WTC11 (cell line): ENCODE measurements around the gene FAM117B. TPM values are rescaled to one million over a fixed set of nuclear protein-coding genes. Genes with fewer than 3 reads are reported as not detected.

ENCODE experiments used
- ATAC-seq: fragments of 200-7000 bp; cut with Tn5 transposase; 2 replicates; pipeline ENCODE4 v1.10.0; 2021; ENCODE audit warnings: mild to moderate bottlenecking, moderate library complexity
- CTCF ChIA-PET: fragments of 300-600 bp; sonication (Branson Sonifier 250); formaldehyde crosslinking; loops from one replicate; lab custom pipeline; 2021; ENCODE audit warnings: antibody characterized with exemption; lab: Charles Lee
- POLR2A ChIA-PET: fragments of 350-600 bp; sonication (Branson Sonifier 250); formaldehyde crosslinking; loops from one replicate; lab custom pipeline; 2021; ENCODE audit warnings: antibody characterized with exemption; lab: Charles Lee
- DNase-seq: peaks from one replicate; pipeline ENCODE4 v3.0.0; 2021; ENCODE audit warnings: low spot score
- H3K27ac Mint-ChIP-seq: 2 replicates; pipeline ENCODE4 v1.8.0; 2021; ENCODE audit warnings: mixed read lengths
- H3K27me3 Mint-ChIP-seq: 2 replicates; pipeline ENCODE4 v1.8.0; 2021; ENCODE audit warnings: low read depth, mild to moderate bottlenecking, moderate library complexity, mixed read lengths
- H3K36me3 Mint-ChIP-seq: 2 replicates; pipeline ENCODE4 v1.8.0; 2021; ENCODE audit warnings: mixed read lengths
- H3K4me1 Mint-ChIP-seq: 2 replicates; pipeline ENCODE4 v1.8.0; 2022; ENCODE audit warnings: mixed read lengths
- H3K4me3 Mint-ChIP-seq: 2 replicates; pipeline ENCODE4 v1.8.0; 2021; ENCODE audit warnings: mild to moderate bottlenecking, moderate library complexity, mixed read lengths
- H3K9me3 Mint-ChIP-seq: 2 replicates; pipeline ENCODE4 v1.8.0; 2021; ENCODE audit warnings: mixed read lengths
- AFF4 ChIP-seq: sonication (generic); formaldehyde crosslinking; IDR thresholded peaks from 2 replicates; pipeline ENCODE4 v1.8.1; 2023; ENCODE audit warnings: mild to moderate bottlenecking, missing genetic modification reagents, borderline replicate concordance
- ARID4B ChIP-seq: sonication (generic); formaldehyde crosslinking; IDR thresholded peaks from 2 replicates; pipeline ENCODE4 v1.8.0; 2023; ENCODE audit warnings: missing genetic modification reagents, mild to moderate bottlenecking, borderline replicate concordance
- ATF6 ChIP-seq: sonication (generic); formaldehyde crosslinking; IDR thresholded peaks from 2 replicates; pipeline ENCODE4 v1.8.1; 2023; ENCODE audit warnings: mild to moderate bottlenecking, missing genetic modification reagents
- CBFB ChIP-seq: sonication (generic); formaldehyde crosslinking; IDR thresholded peaks from 2 replicates; pipeline ENCODE4 v1.8.1; 2022; ENCODE audit warnings: mild to moderate bottlenecking, low read depth, missing genetic modification reagents
- E2F4 ChIP-seq: sonication (generic); formaldehyde crosslinking; IDR thresholded peaks from 2 replicates; pipeline ENCODE4 v1.8.1; 2022; ENCODE audit warnings: low read depth, mild to moderate bottlenecking, moderate library complexity, missing genetic modification reagents, borderline replicate concordance
- GRHL2 ChIP-seq: fragments of 250-450 bp; sonication (Bioruptor Pico); IDR thresholded peaks from 2 replicates; pipeline ENCODE4 v1.8.0; 2022; ENCODE audit warnings: mild to moderate bottlenecking, moderate library complexity; ENCODE audit not compliant: insufficient replicate concordance, severe bottlenecking
- IRF2 ChIP-seq: sonication (generic); formaldehyde crosslinking; IDR thresholded peaks from 2 replicates; pipeline ENCODE4 v1.8.0; 2022; ENCODE audit warnings: low read depth, missing genetic modification reagents, borderline replicate concordance
- RORB ChIP-seq: fragments of 250-450 bp; sonication (Bioruptor Pico); IDR thresholded peaks from 2 replicates; pipeline ENCODE4 v1.9.0; 2021; ENCODE audit warnings: mild to moderate bottlenecking
- SMAD4 ChIP-seq: sonication (generic); formaldehyde crosslinking; IDR thresholded peaks from 2 replicates; pipeline ENCODE4 v1.8.0; 2022; ENCODE audit warnings: mild to moderate bottlenecking, missing genetic modification reagents
- ZNF121 ChIP-seq: sonication (generic); formaldehyde crosslinking; IDR thresholded peaks from 2 replicates; pipeline ENCODE4 v1.8.0; 2023; ENCODE audit warnings: missing genetic modification reagents
- ZNF423 ChIP-seq: fragments of 250-450 bp; sonication (Bioruptor Pico); IDR thresholded peaks from 2 replicates; pipeline ENCODE4 v2.1.2; 2022; ENCODE audit warnings: mild to moderate bottlenecking, moderate library complexity
- ZNF512 ChIP-seq: sonication (generic); formaldehyde crosslinking; IDR thresholded peaks from 2 replicates; pipeline ENCODE4 v1.8.1; 2022; ENCODE audit warnings: missing genetic modification reagents, borderline replicate concordance
- total RNA-seq: library from RNA; stranded (reverse); gene quantifications from 3 replicates; pipeline ENCODE4 v1.2.3, GENCODE V29; 2021
- TF ChIP-seq, protein P1 (sequence below): sonication (generic); formaldehyde crosslinking; IDR thresholded peaks from 2 replicates; pipeline ENCODE4 v1.8.1; 2023; ENCODE audit warnings: mild to moderate bottlenecking, moderate library complexity, missing genetic modification reagents

The FAM117B gene
- total RNA-seq, 1 experiment from 2014 or later = 18.1 TPM

- TF ChIP-seq CBFB (CRISPR knock-in tag) (no peak), GRHL2 (no peak), ZNF423 (CRISPR knock-in tag) (no peak), IRF2 (CRISPR knock-in tag) (no peak), E2F4 (CRISPR knock-in tag) (no peak)
- TF ChIP-seq, protein P1, sequence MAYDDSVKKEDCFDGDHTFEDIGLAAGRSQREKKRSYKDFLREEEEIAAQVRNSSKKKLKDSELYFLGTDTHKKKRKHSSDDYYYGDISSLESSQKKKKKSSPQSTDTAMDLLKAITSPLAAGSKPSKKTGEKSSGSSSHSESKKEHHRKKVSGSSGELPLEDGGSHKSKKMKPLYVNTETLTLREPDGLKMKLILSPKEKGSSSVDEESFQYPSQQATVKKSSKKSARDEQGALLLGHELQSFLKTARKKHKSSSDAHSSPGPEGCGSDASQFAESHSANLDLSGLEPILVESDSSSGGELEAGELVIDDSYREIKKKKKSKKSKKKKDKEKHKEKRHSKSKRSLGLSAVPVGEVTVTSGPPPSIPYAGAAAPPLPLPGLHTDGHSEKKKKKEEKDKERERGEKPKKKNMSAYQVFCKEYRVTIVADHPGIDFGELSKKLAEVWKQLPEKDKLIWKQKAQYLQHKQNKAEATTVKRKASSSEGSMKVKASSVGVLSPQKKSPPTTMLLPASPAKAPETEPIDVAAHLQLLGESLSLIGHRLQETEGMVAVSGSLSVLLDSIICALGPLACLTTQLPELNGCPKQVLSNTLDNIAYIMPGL (CRISPR knock-in tag) = no peak
Observed at GRCh38 chr2:202815548-202816360, 181.0 kb downstream of the FAM117B start (continued).

GRCh38 chr2:202817771-202818170 lies 183.0 kb downstream of the FAM117B start:
- Mint-ChIP-seq H3K27ac (no peak overlapping the region), H3K4me1 (no peaks in the 10 kb centered on the region), H3K36me3 (peaks cover 13% of the 10 kb centered on the region), H3K9me3 (peaks cover 13% of the 10 kb centered on the region), H3K27me3 (no peaks in the 10 kb centered on the region), H3K4me3 (no peak overlapping the region)
- ATAC-seq = no peak
- POLR2A ChIA-PET = no interaction called here
- no peak for DNase-seq
- CTCF ChIA-PET = interaction anchor here (0.5 kb wide), 1 partner anchor 279 kb away, joined by 3 read pairs; no protein-coding TSS in a partner anchor
- TF ChIP-seq ZNF121 (no peak), GRHL2 (no peak), RORB (CRISPR knock-in tag) (no peak), ZNF423 (CRISPR knock-in tag) (no peak), ATF6 (CRISPR knock-in tag) (no peak), E2F4 (CRISPR knock-in tag) (no peak), SMAD4 (CRISPR knock-in tag) (no peak), ARID4B (CRISPR knock-in tag) (no peak), ZNF512 (no peak), AFF4 (CRISPR knock-in tag) (no peak)
- TF ChIP-seq, protein P1 (CRISPR knock-in tag) = no peak
